Activated naive CD8-positive, alpha-beta T cell treated with anti-CD3 and anti-CD28 coated beads, Interleukin-2, amount 10 ng/mL, durations not matched to agents 7 days and 5 days (primary cell): ENCODE data around the gene BOLL. TPM values are rescaled to one million over a fixed set of nuclear protein-coding genes. Genes with fewer than 3 reads are reported as not detected.
A peak's percentile ranks its signal among the peaks of the same experiment; 100 is the strongest.
"Not testable (repeated sequence)": the region's sequence is repeated elsewhere in the genome, so short reads cannot be mapped to it uniquely, and the experiment has no call there.

ENCODE experiments used
- ATAC-seq: fragments of 150-1000 bp; cut with Tn5 transposase; one replicate; pipeline ENCODE4 v1.10.0; 2021; ENCODE audit warnings: low read depth, moderate library complexity
- POLR2A ChIA-PET: fragments of 350-600 bp; sonication (Branson Sonifier 250); formaldehyde crosslinking; loops from one replicate; lab custom pipeline; 2021; ENCODE audit warnings: antibody characterized with exemption; lab: Charles Lee
- DNase-seq: peaks from one replicate; pipeline ENCODE4 v3.0.0; 2021
- H3K27ac Mint-ChIP-seq: one replicate; pipeline ENCODE4 v1.8.0; 2022; ENCODE audit warnings: mild to moderate bottlenecking, mixed read lengths
- H3K27me3 Mint-ChIP-seq: one replicate; pipeline ENCODE4 v1.8.0; 2022; ENCODE audit warnings: mild to moderate bottlenecking, moderate library complexity, mixed read lengths
- H3K36me3 Mint-ChIP-seq: one replicate; pipeline ENCODE4 v1.8.0; 2021; ENCODE audit warnings: mild to moderate bottlenecking, mixed read lengths
- H3K4me1 Mint-ChIP-seq: one replicate; pipeline ENCODE4 v1.8.0; 2021; ENCODE audit warnings: mixed read lengths
- H3K4me3 Mint-ChIP-seq: one replicate; pipeline ENCODE4 v1.8.0; 2022; ENCODE audit warnings: mild to moderate bottlenecking, moderate library complexity, mixed read lengths
- H3K9me3 Mint-ChIP-seq: one replicate; pipeline ENCODE4 v1.8.0; 2021; ENCODE audit warnings: mixed read lengths
- total RNA-seq, 2 experiments: library from RNA; stranded (reverse); gene quantifications; one replicate each; pipeline ENCODE4 v1.2.3, GENCODE V29; 2021

The BOLL gene
- total RNA-seq, 2 experiments from 2014 or later, result not detected

DNA sequence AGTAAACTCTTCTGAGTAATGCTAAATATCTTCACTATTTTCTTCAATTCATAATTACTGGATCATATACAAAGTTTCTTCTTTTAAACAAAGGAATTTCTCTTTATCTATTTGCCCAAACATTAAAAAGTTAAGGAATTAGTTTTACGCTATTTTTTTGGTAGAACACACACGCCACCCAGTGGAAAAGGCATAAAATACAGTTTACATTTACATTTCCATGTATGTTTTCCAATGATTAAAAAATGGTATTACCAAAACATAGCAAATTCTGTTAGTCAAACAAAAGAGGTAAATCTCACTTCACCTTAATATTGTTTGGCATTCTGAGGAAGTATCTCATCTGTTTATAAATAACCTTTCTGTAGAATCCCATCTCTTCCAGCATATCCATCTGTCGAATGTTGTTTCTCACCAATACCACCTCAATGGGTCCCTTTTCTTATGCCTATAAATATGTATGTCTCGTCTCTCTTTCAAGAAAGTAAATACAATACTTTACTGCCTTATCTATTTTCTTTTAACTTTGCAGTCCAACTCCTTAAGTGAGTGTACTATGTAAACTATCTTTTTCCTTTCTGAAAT is 7.2 kb downstream of the BOLL start:
- no peak overlapping the region for H3K4me3 Mint-ChIP-seq
- no peak overlapping the region for H3K27ac Mint-ChIP-seq

DNA sequence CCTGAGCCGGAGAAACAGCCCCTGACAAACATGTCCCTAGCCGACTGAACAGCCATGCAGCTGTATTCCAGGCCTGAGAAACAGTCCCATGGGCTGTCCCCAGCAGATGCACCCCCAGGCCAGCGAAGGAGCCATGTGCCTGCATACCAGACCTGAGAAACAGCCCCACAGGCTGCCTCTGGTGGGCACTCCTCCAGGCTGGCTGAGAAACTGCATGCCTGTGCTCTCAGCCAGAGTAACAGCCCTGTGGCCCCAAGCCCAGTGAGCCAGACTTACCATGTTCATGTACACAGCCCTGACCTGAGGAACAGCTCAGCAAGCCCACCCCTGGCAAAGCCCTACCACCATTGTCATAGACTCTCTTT is 24.8 kb downstream of the BOLL start:
- ATAC-seq (no peak), DNase-seq (no peak)
- no peaks in the 10 kb centered on the region for H3K4me1 Mint-ChIP-seq
- POLR2A ChIA-PET, result no interaction called here
- no peaks in the 10 kb centered on the region for H3K36me3 Mint-ChIP-seq
- no peak overlapping the region for H3K4me3 Mint-ChIP-seq
- H3K27me3 Mint-ChIP-seq, result peaks cover 7% of the 10 kb centered on the region
- H3K9me3 Mint-ChIP-seq, result peaks cover 1% of the 10 kb centered on the region
- H3K27ac Mint-ChIP-seq, result no peak overlapping the region

More for the DNA sequence above, 7.2 kb downstream of the BOLL start:
- Mint-ChIP-seq H3K9me3 (no peaks in the 10 kb centered on the region), H3K36me3 (no peaks in the 10 kb centered on the region), H3K27me3 (peaks cover 11% of the 10 kb centered on the region), H3K4me1 (peaks cover 3% of the 10 kb centered on the region)
- ATAC-seq, result no peak
- no peak for DNase-seq
- POLR2A ChIA-PET, result no interaction called here

DNA sequence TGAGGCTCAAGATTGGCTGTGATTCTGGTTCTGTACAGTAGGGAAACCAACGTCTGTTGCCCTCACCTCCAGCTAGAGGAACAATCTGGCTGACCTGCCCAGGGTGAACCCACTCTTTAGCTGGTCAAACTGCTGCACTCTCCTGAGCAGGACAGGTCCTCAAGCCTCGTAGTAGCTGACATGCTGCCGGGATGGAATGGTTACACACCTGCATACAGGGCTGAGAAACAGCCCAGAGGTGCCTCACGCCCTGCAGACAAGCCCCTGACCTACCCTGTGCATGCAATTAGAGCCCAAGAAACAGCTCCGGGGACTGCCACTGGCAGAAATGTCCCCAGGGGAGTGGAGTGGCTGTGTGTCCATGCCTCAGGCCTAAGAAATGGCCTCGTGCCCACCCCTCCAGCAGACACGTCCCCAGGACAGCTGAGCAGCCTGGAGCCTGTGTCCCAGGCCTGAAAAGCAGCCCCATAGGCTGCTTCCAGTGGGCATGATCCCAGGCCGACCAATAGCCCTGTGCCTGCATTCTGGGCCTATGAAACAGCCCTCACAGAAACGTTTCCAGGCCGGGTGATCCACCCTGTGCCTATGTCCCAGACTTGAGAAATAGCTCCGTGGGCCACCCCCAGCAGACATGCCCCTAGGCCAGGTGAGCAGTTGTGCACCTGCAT is 25.4 kb downstream of the BOLL start:
- POLR2A ChIA-PET, result no interaction called here
- H3K27me3 Mint-ChIP-seq, result peaks cover 7% of the 10 kb centered on the region
- ATAC-seq, result no peak
- no peak overlapping the region for H3K27ac Mint-ChIP-seq
- H3K4me3 Mint-ChIP-seq, result no peak overlapping the region
- H3K9me3 Mint-ChIP-seq, result peaks cover 1% of the 10 kb centered on the region
- DNase-seq, result no peak
- H3K4me1 Mint-ChIP-seq, result no peaks in the 10 kb centered on the region
- H3K36me3 Mint-ChIP-seq, result no peaks in the 10 kb centered on the region

DNA sequence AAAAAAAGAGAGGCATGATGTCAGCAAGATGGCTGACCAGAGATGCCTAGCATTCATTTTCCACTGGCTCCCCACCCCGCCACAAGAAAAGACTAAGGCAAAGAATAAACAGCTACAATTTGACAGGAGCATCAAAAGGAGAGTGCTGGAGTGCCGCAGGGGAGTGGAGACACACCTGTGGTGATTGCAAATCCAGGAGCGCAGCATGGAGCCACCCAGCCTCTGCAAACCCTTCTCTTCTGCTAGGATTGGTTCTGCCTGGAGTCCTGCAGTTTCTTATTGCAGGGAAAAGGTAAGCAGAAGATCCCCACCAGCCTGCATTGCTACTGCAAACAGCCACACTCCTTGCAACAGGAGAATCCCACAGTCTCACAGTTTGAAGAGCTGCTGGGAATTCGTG is 26.1 kb downstream of the BOLL start:
- POLR2A ChIA-PET, result no interaction called here
- Mint-ChIP-seq H3K27me3 (peaks cover 7% of the 10 kb centered on the region), H3K4me3 (no peak overlapping the region), H3K36me3 (no peaks in the 10 kb centered on the region), H3K9me3 (peaks cover 1% of the 10 kb centered on the region), H3K27ac (no peak overlapping the region), H3K4me1 (no peaks in the 10 kb centered on the region)
- DNase-seq, result no peak
- no peak for ATAC-seq

DNA sequence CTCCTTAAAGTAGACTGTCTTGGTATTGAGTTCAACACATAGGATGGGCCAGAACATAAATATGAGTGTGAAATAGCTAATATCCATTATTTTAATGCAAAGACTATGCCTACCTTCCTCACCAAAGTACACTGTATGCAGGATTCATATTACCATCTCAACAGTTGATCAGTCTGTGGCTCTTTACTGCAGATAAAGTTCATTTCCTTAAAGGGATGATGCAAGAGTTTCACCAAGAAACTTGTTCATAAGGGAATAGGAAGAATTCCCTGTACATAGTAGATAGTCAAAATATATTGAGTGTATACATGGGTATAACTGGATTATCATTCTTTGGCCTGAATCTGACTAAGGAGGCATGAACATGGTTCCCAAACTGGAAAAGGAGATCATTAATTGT is 44.9 kb downstream of the BOLL start:
- Mint-ChIP-seq H3K4me1 (no peaks in the 10 kb centered on the region), H3K27me3 (peaks cover 7% of the 10 kb centered on the region), H3K36me3 (no peaks in the 10 kb centered on the region), H3K27ac (no peak overlapping the region), H3K9me3 (no peaks in the 10 kb centered on the region), H3K4me3 (no peak overlapping the region)
- no peak for DNase-seq
- no peak for ATAC-seq
- POLR2A ChIA-PET, result no interaction called here

DNA sequence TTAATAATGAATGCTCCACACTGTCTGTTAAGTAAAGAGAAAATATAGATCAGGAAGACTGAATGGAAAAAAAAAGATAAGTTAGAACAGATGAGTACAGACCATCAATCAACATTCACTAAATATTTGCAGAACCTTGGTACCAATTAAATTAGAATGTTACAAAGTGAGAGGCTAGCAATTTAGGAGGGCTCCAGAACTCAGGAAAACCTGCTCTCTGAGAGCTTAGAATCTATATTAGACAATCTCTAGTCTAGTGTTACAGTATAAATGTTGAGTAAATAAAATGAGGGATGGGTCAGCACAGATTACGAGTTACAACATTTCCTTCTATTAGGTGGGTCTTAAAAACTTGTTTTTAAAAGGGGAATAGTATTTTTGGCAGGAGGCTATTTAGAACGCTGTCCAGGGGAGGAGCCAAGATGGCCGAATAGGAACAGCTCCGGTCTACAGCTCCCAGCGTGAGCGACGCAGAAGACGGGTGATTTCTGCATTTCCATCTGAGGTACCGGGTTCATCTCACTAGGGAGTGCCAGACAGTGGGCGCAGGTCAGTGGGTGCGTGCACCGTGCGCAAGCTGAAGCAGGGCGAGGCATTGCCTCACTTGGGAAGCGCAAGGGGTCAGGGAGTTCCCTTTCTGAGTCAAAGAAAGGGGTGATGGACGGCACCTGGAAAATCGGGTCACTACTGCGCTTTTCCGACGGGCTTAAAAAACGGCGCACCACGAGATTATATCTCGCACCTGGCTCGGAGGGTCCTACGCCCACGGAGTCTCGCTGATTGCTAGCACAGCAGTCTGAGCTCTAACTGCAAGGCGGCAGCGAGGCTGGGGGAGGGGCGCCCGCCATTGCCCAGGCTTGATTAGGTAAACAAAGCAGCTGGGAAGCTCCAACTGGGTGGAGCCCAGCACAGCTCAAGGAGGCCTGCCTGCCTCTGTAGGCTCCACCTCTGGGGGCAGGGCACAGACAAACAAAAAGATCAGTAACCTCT is 56.3 kb downstream of the BOLL start:
- H3K36me3 Mint-ChIP-seq, H3K9me3 Mint-ChIP-seq, H3K4me1 Mint-ChIP-seq, ATAC-seq, H3K27me3 Mint-ChIP-seq, H3K27ac Mint-ChIP-seq, DNase-seq, H3K4me3 Mint-ChIP-seq, POLR2A ChIA-PET: not testable (repeated sequence)

DNA sequence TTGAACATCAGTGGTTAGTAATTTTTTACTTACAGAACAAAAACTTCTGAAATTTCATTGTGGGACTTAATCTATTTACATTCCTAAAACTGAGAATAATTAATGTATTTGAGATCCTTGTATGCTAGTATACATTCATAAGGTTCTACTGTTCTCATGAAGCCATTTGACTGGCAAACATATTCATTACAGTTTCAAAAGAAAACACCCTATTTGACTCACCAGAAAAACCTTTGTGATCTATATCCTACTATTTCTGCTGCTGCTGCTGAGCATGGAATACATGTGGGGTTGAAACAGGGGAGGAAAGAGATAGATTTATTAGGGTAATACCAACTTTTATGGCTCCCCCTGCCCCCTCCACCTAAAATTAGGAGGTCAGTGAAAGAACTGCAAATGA is 58.1 kb downstream of the BOLL start:
- Mint-ChIP-seq H3K27ac (no peak overlapping the region), H3K36me3 (no peaks in the 10 kb centered on the region), H3K27me3 (no peaks in the 10 kb centered on the region), H3K4me1 (no peaks in the 10 kb centered on the region), H3K4me3 (no peak overlapping the region), H3K9me3 (no peaks in the 10 kb centered on the region)
- POLR2A ChIA-PET, result no interaction called here
- DNase-seq (no peak), ATAC-seq (no peak)

DNA sequence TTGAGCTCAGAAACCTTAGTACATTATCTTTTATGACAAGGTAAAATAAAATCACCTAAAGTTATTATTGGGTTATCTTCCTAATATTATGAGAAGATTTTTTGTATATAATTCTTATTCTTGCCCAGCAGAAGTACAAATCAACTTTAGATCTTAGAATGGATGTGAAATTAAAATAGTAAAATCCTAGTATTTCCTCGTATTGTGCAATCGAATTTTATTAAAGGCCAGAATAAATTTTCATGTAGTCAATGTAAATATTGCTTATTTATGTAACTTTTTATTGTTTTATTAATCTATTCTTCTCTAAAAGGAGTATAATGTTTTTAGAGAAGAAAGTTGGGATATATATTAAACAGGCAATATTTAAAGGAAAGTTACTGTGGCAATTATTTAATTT is 67.3 kb downstream of the BOLL start:
- H3K27me3 Mint-ChIP-seq, result no peaks in the 10 kb centered on the region
- POLR2A ChIA-PET, result no interaction called here
- no peak overlapping the region for H3K27ac Mint-ChIP-seq

DNA sequence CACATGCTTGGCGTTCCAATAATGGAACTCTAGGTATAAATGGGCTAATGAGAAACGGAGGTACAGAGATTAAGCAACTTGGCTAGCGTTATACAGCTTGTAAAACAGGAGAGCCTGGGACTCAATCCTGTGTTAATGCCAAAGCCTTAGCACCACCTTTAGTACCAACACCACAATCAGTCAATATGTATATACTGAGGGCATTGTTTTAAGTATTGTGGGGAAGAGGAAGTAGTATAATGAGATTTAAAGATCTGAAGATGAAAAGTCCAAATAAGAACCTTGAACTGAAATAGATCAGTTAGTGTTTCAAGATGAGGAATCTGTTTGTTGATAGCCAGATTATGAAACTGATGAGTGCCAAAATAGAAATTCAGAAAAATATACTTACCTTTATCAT is 71.8 kb downstream of the BOLL start:
- DNase-seq, result no peak
- Mint-ChIP-seq H3K9me3 (no peaks in the 10 kb centered on the region), H3K4me3 (no peak overlapping the region), H3K36me3 (peaks cover 30% of the 10 kb centered on the region), H3K27ac (no peak overlapping the region), H3K4me1 (peaks cover 31% of the 10 kb centered on the region), H3K27me3 (no peaks in the 10 kb centered on the region)
- no peak for ATAC-seq
- POLR2A ChIA-PET, result no interaction called here

More for the DNA sequence above, 67.3 kb downstream of the BOLL start:
- H3K4me1 Mint-ChIP-seq, result peaks cover 7% of the 10 kb centered on the region
- H3K36me3 Mint-ChIP-seq, result peaks cover 9% of the 10 kb centered on the region
- ATAC-seq (no peak), DNase-seq (no peak)
- H3K9me3 Mint-ChIP-seq, result no peaks in the 10 kb centered on the region
- H3K4me3 Mint-ChIP-seq, result no peak overlapping the region

DNA sequence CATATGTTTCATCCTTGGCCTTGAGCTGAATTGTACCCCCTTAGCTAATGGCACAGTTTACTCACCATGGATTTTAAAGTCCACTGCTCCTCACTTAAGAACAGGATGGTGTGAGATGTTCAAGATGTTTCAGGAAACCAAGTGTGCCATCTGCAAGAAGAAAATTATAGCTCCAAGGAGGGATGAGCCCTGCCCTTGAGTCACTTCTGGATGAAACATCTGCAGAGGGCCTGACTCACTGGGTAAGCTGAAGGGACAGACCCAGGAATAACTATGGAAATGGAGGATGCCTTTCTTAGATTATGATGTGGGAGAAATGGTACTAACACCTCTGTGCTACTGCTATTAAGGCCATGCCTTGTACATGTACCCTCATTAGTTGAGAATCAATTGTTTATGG is 73.5 kb downstream of the BOLL start:
- no peaks in the 10 kb centered on the region for H3K9me3 Mint-ChIP-seq
- POLR2A ChIA-PET, result no interaction called here
- DNase-seq (no peak), ATAC-seq (no peak)
- H3K4me1 Mint-ChIP-seq, result peaks cover 41% of the 10 kb centered on the region
- H3K27ac Mint-ChIP-seq, result no peak overlapping the region
- no peak overlapping the region for H3K4me3 Mint-ChIP-seq
- peaks cover 31% of the 10 kb centered on the region for H3K36me3 Mint-ChIP-seq
- no peaks in the 10 kb centered on the region for H3K27me3 Mint-ChIP-seq

DNA sequence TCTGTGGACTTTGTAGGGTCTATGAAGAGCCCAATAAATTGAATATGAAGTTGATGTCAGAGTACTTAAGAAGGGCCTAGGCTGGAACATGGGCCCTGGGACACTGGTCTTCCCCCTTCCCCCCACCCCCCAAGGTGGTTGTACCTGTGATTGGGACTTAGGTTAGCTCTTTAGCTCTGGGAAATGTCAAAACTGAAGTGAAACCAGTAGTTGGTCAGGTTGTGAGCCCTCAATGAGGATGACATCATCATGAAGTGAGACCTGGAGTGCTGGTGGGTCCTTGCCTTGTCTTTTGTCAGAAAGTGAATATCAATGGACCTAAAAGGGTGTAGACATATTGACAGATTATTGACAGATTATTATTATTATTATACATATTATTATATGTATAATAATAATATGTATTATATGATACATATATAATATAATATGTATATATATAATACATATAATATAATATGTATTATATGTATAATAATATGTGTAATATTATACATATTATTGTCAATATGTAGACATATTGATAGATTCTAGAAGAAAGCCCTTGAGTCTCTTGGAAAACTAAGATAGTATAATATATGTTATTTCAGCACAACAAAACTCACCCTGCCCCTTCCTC is 74.6 kb downstream of the BOLL start:
- Mint-ChIP-seq H3K36me3 (peaks cover 30% of the 10 kb centered on the region), H3K27ac (no peak overlapping the region)

DNA sequence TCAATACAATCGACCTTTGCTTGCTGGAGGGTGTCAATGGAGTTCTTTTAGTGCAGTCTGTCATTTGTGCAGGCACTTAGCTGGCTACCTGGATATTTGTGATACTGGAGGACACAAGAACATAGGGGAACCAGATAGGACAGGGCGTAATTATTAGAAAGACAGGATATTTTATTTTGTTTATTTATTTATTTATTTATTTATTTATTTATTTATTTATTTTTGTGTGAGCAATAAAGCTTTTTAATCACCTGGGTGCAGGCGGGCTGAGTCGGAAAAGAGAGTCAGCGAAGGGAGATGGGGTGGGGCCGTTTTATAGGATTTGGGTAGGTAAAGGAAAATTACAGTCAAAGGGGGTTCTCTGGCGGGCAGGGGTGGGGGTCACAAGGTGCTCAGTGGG is 76.0 kb downstream of the BOLL start:
- H3K9me3 Mint-ChIP-seq, POLR2A ChIA-PET, H3K27me3 Mint-ChIP-seq, ATAC-seq, H3K27ac Mint-ChIP-seq, DNase-seq: not testable (repeated sequence)
- Mint-ChIP-seq H3K4me3 (peak overlapping the region; percentile 41), H3K36me3 (peaks cover 27% of the 10 kb centered on the region), H3K4me1 (peaks cover 46% of the 10 kb centered on the region)

More for the DNA sequence above, 74.6 kb downstream of the BOLL start:
- Mint-ChIP-seq H3K4me3 (no peak overlapping the region), H3K4me1 (peaks cover 43% of the 10 kb centered on the region), H3K9me3 (no peaks in the 10 kb centered on the region), H3K27me3 (no peaks in the 10 kb centered on the region)
- DNase-seq (no peak), ATAC-seq (no peak)
- POLR2A ChIA-PET, result no interaction called here

DNA sequence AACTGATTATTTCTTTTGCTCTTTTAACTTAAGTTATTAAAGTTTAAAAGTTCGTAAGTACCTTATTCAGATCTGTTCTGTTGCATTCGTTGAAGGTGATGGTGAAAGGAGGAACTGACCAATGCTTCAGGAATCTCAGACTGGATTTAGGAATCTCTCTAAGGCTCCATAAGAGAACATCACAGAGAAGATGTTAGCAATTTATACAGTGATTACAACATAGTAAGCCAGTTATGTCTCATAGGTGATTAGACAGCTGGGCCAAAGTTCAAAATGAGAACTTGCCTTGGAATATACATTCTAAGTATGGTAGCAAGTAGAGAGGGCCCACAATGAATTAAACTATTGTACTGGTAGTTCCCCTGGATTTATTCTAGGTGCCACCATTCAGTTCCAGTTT is 76.8 kb downstream of the BOLL start:
- peaks cover 47% of the 10 kb centered on the region for H3K4me1 Mint-ChIP-seq
- peaks cover 27% of the 10 kb centered on the region for H3K36me3 Mint-ChIP-seq
- H3K27ac Mint-ChIP-seq, result no peak overlapping the region
- no peak for ATAC-seq
- H3K4me3 Mint-ChIP-seq, result peak overlapping the region; percentile 41
- no peak for DNase-seq
- H3K27me3 Mint-ChIP-seq, result no peaks in the 10 kb centered on the region
- no peaks in the 10 kb centered on the region for H3K9me3 Mint-ChIP-seq
- POLR2A ChIA-PET, result no interaction called here
